ENCODE measurements around the gene SLC22A23. TPM values are rescaled to one million over a fixed set of nuclear protein-coding genes. Genes with fewer than 3 reads are reported as not detected.
"Not testable (repeated sequence)": the region's sequence is repeated elsewhere in the genome, so short reads cannot be mapped to it uniquely, and the experiment has no call there.

SLC22A23 gene
- total RNA-seq, 1 donor from 2014 or later, result 42.4 TPM

- DNase-seq (ENCODE audit: low spot score), result not testable (repeated sequence)
Measured at GRCh38 chr6:3244832-3245161, 212.1 kb downstream of the SLC22A23 start.

- DNase-seq (ENCODE audit: low spot score), result no peak
Measured at GRCh38 chr6:3244003-3244831, 212.6 kb downstream of the SLC22A23 start.

GRCh38 chr6:3242768-3243167, 214.1 kb downstream of the SLC22A23 start:
- DNase-seq (ENCODE audit: low spot score), result no peak

GRCh38 chr6:3241745-3242144, 215.1 kb downstream of the SLC22A23 start:
- DNase-seq (ENCODE audit: low spot score), result not testable (repeated sequence)

GRCh38 chr6:3240595-3240994, 216.3 kb downstream of the SLC22A23 start:
- DNase-seq (ENCODE audit: low spot score), result no peak

DNA sequence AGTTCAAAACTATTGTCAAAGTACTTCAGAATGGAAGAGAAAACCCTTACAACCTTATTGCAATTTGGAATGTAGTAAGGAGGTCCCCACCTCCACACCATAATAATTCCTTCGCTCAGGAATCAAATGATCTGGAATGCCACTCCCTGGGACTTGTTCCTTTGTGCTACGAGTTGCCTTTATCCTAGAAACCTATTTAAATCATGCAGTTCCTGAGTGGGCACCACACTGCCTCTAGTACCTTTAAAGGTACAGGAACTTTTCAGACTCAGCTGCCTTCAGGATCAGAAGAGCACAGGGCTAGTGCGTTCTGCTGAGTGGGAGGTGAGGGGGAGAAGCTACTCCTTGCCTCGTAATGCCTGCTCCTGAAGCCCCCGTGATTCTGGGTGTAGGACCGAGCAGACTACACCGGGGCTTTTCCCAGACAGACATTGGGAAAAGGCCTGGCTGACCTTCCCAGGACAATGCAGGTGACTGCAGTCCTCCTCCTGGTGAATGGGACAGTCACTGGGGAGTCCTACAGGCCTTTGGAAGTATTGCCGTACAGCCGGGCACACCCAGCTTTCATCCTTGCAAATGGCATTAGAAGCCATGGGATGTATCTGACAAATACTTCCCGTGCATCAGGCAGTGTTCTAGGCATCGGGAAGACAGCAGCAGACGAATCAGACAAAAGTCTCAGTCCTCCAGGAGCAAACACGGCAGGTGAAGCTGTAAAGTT, 217.6 kb downstream of the SLC22A23 start:
- DNase-seq (ENCODE audit: low spot score), result no peak

- DNase-seq (ENCODE audit: low spot score), result no peak
Measured at GRCh38 chr6:3237761-3238662, 218.8 kb downstream of the SLC22A23 start.

DNA sequence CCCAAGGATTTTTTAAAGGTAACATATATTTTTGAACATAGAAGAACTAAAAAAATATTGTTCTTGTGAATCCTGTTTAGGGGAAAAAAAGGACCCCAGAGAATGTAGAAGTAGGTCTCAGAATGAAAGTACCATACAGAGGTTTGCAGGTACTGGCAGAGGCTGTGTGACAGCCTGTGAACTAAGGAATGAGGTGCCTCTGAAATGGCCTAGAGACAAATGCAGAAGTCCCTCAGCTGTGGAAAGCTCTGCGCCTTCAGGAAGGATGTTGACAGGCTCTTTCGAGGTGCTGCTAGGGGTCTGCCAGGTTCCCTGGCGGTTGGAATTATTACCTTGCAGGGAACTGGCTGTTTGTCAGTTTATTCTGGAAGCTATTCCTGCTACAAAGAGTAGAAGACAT, 220.8 kb downstream of the SLC22A23 start:
- no peak for DNase-seq (ENCODE audit: low spot score)

DNA sequence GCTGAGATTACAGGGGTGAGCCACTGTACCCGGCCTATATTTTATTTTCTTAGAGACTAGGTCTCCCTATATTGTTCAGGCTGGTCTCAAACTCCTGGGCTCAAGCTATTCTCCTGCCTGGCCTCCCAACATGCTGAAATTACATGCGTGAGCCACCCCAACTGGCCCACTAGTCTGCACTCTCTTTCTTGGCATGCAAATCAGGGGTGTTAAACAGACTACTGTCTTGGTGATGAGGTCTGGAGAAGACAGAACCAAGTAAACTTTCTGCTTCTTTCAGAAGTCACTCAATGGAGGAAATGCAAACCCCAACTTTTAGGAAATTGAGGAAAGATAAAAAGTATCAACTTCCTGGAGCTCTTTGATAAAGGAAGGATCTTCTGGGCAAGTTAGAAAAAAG, 221.4 kb downstream of the SLC22A23 start:
- no peak for DNase-seq (ENCODE audit: low spot score)

- DNase-seq (ENCODE audit: low spot score), result no peak
Measured at GRCh38 chr6:3233904-3234303, 222.9 kb downstream of the SLC22A23 start.

DNA sequence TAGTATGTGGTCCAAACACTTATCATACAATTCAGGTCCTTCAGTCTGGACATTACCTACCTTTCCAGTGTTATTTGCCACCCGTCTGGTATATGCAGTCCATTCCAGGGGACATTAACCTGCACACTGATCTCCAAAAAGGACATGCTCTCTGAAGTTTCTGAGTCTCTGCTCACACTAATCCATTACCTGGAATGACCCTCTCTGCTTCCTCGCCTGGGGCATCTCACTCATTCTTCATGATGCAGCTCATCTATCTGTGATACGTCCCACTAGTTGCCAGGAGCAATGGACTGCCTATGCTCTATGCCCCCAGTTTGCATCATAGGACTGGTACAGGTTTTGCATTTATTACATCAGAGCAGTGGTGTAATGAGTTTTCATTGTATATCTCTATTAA, 223.5 kb downstream of the SLC22A23 start:
- DNase-seq (ENCODE audit: low spot score), result no peak

DNA sequence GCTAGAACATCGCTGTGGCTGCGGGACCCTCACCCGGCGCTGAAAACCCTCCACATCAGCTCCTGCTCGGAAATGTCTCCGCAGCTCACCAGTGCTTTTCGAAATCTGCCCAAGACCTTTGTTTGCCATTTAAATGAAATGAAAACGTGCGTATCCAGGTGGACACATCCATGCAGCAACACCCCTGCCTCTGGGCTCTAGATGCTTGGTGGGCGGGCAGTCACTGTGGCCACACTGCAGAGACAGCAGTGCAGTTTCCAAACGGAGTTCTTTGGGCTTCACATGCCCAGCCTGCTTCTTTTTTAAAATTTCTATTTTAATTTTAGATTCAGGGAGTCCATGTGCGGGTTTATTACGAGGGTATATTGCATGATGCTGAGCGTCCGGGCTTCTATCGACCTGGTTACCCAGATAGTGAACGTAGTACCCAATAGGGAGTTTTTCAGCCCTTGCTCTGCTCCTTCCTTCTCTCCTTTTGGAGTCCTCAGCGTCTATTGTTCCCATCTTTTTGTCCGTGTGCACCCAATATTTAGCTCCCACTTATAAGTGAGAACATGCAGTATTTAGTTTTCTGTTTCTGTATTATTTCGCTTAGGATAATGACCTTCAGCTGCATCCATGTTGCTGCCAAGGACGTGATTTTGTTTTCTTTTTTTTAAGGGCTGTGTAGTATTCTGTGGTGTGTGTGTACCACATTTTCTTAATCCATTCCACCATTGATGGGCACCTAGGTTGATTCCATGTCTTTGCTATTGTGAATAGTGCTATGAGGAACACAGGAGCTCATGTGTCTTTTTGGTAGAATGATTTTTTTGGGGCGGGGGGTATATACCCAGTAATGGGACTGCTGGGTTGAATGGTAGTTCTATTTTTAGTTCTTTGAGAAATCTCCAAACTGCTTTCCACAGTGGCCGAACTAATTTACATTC, 224.6 kb downstream of the SLC22A23 start:
- DNase-seq (ENCODE audit: low spot score), result no peak

DNA sequence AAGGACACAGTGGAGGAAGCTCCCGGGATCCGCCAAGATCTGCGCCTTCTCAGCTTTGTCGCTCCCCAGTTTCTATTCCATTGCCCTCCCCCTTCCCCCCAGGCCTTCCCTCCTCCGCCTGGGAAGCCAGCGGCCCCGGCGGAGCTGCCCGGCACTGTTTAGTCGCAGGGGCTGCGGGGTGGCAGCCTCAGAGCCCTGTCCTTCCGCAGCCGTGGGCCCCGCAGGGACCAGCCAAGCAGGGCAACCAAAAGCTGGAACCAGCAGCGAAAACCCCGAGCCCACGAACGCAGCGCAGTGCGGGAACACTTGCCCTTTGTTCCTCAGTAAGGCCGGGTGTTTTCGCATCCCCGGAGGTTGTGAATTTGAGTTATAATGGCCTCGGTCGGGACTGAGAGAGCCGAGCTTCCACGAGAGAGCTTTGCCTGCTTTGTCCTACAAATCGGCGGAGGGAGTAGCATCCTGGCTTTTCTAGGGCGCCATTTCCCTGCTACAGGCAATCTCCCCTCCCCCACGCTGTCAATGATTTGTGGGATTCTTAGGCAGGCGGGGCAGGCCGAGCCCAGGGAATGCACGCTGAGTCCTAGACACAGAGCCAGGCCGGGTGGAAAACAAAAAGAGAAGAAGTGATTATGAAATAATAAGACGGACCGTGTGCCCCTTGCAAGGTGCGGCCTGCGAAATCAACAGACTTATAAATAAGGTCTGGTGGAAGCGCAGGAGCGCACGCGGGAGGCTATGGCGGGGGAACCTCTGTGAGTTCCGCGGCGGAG, 225.4 kb downstream of the SLC22A23 start:
- DNase-seq (ENCODE audit: low spot score), result peak; percentile 78

- DNase-seq (ENCODE audit: low spot score), result no peak
Measured at GRCh38 chr6:3230900-3231246, 226.0 kb downstream of the SLC22A23 start.

DNA sequence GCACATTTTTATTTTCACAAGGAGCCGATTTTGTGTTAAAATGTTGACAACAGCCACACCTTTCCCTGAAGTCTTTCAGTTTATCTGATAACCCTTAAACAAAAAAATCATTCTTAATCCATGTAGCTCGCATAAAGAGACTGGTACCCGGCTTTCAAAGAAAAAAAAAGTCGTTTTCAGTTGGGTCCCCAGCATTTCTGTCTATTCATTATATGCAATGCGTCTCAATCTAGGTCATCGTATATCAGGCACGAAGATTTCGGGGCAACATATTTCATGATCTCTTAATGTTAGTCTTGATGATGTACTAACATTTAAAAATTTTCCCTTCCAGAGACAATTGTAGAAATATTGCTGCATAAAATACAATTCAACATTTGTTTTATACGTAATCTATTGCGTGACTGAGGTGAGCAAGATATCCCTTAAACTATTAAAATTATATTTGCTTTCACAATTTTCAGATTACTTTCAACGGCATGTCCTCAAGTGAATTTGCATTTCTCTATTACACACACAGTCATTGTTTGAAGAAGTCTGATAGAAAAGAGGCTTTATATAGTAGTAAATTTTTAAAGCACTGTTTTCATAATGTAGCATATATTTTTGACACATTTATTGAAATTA, 226.5 kb downstream of the SLC22A23 start:
- DNase-seq (ENCODE audit: low spot score), result no peak

GRCh38 chr6:3229566-3230178, 227.2 kb downstream of the SLC22A23 start:
- DNase-seq (ENCODE audit: low spot score), result no peak

GRCh38 chr6:3228771-3229565, 227.9 kb downstream of the SLC22A23 start:
- DNase-seq (ENCODE audit: low spot score), result no peak

DNA sequence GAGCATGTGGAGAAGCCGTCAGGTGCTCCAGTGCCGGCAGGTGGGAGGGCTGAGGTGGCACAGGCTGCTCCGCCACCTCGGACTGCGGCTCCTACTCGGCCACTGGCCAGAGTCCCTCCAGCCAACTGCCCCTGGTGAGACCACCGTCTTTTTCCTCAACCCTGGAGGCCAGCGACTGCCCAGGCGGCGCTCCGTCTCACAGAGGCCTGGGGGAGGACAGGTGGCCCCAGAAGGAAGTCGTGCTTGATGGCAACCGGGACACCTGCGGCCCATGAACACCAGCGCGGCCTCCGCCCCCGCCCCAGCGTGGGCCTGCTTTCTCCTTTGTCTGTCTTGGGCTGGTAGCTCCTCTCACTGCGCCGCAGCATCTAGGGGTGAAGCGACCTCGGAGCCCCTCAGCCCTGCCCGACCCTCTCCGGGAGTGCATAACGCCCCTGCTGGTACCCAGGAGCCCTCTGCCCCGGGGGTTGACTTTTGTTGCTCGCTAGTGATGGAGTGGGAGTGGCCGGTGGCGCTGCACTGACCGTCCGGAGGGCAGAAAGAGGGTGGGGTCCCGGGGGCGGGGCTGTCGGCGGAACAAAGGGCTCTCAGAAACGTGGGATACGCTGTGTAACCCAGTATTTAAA, 228.7 kb downstream of the SLC22A23 start:
- no peak for DNase-seq (ENCODE audit: low spot score)

Measured in ureter (tissue), 1 donor.